ENCODE data around the gene SH3BGRL2. TPM values are rescaled to one million over a fixed set of nuclear protein-coding genes. Genes with fewer than 3 reads are reported as not detected.
"Not testable (repeated sequence)": the region's sequence is repeated elsewhere in the genome, so short reads cannot be mapped to it uniquely, and the experiment has no call there.

SH3BGRL2 gene
- total and polyA plus RNA-seq, 11 donors: 2.5 to 14.1 (median 5.6) TPM

GRCh38 chr6:79737172-79737571 lies 106.0 kb downstream of the SH3BGRL2 start:
- ATAC-seq (peak in 1 of 4 donors; percentile 37), DNase-seq (no peak)
- WGBS, 4 donors: 45 to 52% (median 49%) methylated on average over 8 of the region's 8 CpGs
- H3K4me3 ChIP-seq: peak overlapping the region in 5 of 12 donors; percentile 11 to 23 (median 14)
- TF ChIP-seq CTCF (IDR thresholded peaks at IDR 0.05) (no peak), POLR2A (IDR thresholded peaks at IDR 0.05) (no peak)
- H3K27me3 ChIP-seq: no peaks in the 10 kb centered on the region
- no peaks in the 10 kb centered on the region for H3K4me1 ChIP-seq
- H3K36me3 ChIP-seq: no peaks in the 10 kb centered on the region
- peaks cover 0 to 7% (median 0%) of the 10 kb centered on the region in 12 donors for H3K9me3 ChIP-seq
- H3K27ac ChIP-seq: no peak overlapping the region
- intact Hi-C loops (cut with DNase I): no loop called here

GRCh38 chr6:79742030-79742429 lies 110.9 kb downstream of the SH3BGRL2 start:
- TF ChIP-seq CTCF (IDR thresholded peaks at IDR 0.05) (no peak), POLR2A (IDR thresholded peaks at IDR 0.05) (no peak)
- Histone ChIP-seq H3K27ac (no peak overlapping the region), H3K4me1 (no peaks in the 10 kb centered on the region), H3K27me3 (no peaks in the 10 kb centered on the region), H3K9me3 (peaks cover 0 to 13% (median 2%) of the 10 kb centered on the region in 12 donors), H3K4me3 (no peak overlapping the region), H3K36me3 (no peaks in the 10 kb centered on the region)
- ATAC-seq (no peak), DNase-seq (no peak)
- intact Hi-C loops (cut with DNase I): no loop called here
- 75 to 81% (median 79%) methylated on average over 2 of the region's 2 CpGs for WGBS, 4 donors

- H3K27me3 ChIP-seq; H3K4me1 ChIP-seq; ATAC-seq; H3K27ac ChIP-seq; DNase-seq; intact Hi-C loops (cut with DNase I); H3K36me3 ChIP-seq; H3K4me3 ChIP-seq: not testable (repeated sequence)
- peaks cover 0 to 13% (median 2%) of the 10 kb centered on the region in 12 donors for H3K9me3 ChIP-seq
- WGBS, 4 donors: 84 to 86% (median 85%) methylated on average over 2 of the region's 2 CpGs
Observed at GRCh38 chr6:79745282-79745681, 114.2 kb downstream of the SH3BGRL2 start.

GRCh38 chr6:79746325-79746724 lies 115.2 kb downstream of the SH3BGRL2 start:
- H3K4me3 ChIP-seq; H3K27me3 ChIP-seq; H3K4me1 ChIP-seq; H3K36me3 ChIP-seq; intact Hi-C loops (cut with DNase I); ATAC-seq; H3K27ac ChIP-seq; DNase-seq: not testable (repeated sequence)
- WGBS, 4 donors: 78 to 89% (median 81%) methylated on average over 3 of the region's 3 CpGs
- peaks cover 0 to 11% (median 2%) of the 10 kb centered on the region in 12 donors for H3K9me3 ChIP-seq

GRCh38 chr6:79750806-79751205 lies 119.7 kb downstream of the SH3BGRL2 start:
- TF ChIP-seq POLR2A (IDR thresholded peaks at IDR 0.05) (no peak), CTCF (IDR thresholded peaks at IDR 0.05) (no peak)
- Histone ChIP-seq H3K27me3 (no peaks in the 10 kb centered on the region), H3K9me3 (peaks cover 0 to 1% (median 0%) of the 10 kb centered on the region in 12 donors), H3K27ac (no peak overlapping the region), H3K4me3 (no peak overlapping the region), H3K36me3 (no peaks in the 10 kb centered on the region), H3K4me1 (no peaks in the 10 kb centered on the region)
- ATAC-seq (no peak), DNase-seq (no peak)
- intact Hi-C loops (cut with DNase I): no loop called here
- WGBS, 4 donors: 65 to 70% (median 69%) methylated on average over 4 of the region's 4 CpGs

Other genes with a start within 250 kb of the SH3BGRL2 start
- 1 to 10 TPM; 1.2 to 3.6 (median 2.2) TPM for gene LCA5, start 93.9 kb upstream of the SH3BGRL2 start, total RNA-seq
- 1 to 10 TPM in 1 of 2 donors, under 1 TPM in 1; 0.42 to 1.4 TPM for gene LCA5, start 93.9 kb upstream of the SH3BGRL2 start, polyA plus RNA-seq

All from heart left ventricle (tissue), 16 donors.